KBM-7 (cell line): ENCODE results near the gene PPM1D.
"Not testable (repeated sequence)": the region's sequence is repeated elsewhere in the genome, so short reads cannot be mapped to it uniquely, and the experiment has no call there.

Source experiments
- DNase-seq: peaks from one replicate; pipeline ENCODE4 v3.0.0-alpha.2; 2015
- in situ Hi-C: fragments of 300-500 bp; cut with MboI; formaldehyde crosslinking; loops from 2 replicates; pipeline ENCODE4 v1.14.3; 2020; ENCODE audit warnings: low sequenced_read_pairs, low pct_unique_long_range_greater_than_20kb, mixed read lengths

The PPM1D gene

GRCh38 chr17:60613796-60614195, 13.8 kb downstream of the PPM1D start:
- in situ Hi-C loops, DNase-seq: not testable (repeated sequence)

DNA sequence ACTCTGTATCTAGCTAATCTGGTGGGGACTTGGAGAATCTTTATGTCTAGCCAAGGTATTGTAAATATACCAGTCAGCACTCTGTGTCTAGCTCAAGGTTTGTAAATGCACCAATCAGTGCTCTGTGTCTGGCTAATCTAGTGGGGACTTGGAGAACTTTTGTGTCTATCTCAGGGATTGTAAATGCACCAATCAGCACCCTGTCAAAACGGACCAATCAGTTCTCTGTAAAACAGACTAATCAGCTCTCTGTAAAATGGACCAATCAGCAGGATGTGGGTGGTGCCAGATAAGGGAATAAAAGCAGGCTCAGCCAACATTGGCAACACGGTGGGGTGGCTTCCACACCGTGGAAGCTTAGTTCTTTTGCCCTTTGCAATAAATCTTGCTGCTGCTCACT, 14.3 kb downstream of the PPM1D start:
- DNase-seq, result not testable (repeated sequence)

DNA sequence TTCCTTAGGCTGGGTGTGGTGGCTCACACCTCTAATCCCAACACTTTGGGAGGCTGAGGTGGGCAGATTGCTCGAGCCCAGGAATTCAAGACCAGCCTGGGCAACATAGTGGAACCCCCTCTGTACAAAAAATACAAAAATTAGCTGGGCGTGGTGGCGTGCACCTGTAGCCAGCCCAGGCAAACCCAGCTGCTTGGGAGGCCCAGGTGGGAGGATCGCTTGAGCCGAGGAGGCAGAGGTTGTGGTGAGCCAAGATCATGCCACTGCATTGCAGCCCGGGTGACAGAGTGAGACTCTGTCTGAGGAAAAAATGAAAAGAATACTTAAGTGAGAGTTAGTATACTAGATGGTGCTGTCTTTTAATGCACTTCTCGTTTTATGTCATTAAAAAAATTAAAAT, 15.1 kb downstream of the PPM1D start:
- no peak for DNase-seq
- in situ Hi-C loops, result no loop called here

More for the DNA sequence above, 14.3 kb downstream of the PPM1D start:
- in situ Hi-C loops, result not testable (repeated sequence)

DNA sequence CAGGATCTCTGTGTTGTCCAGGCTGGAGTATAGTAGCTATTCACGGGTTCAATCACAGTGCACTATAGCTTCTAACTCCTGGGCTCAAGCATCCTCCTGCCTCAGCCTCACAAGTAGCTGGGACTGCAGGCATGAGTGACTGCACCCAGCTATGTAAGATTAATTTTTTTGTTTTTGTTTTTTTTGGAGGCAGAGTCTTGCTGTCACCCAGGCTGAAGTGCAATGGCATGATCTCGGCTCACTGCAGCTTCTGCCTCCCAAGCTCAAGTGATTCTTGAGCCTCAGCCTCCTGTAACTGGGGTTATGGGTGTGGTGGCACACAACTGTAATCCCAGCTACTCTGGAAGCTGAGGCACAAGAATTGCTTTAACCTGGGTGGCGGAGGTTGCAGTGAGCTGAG, 15.8 kb downstream of the PPM1D start:
- in situ Hi-C loops, result no loop called here
- DNase-seq, result no peak

DNA sequence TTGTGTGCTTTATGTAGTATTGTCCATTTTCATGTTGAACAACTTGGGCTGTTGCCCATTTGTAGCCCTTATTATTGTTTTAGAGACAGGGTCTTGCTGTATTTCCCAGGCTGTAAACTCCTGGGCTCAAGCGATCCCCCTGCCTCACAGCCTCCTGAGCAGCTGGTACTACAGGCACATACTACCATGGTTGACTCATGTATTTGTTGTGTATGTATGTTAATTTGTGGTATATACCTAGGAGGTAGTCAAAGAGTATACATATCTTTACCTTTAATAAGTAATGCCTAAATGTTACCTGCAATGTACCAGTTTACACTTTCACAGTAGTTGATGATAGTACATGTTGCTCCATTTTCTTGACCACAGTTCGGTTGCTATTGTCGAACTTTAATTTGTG, 18.1 kb downstream of the PPM1D start:
- DNase-seq, result no peak
- in situ Hi-C loops, result no loop called here

- no peak for DNase-seq
- in situ Hi-C loops, result no loop called here
Observed at GRCh38 chr17:60618854-60619526, 19.0 kb downstream of the PPM1D start.

- DNase-seq, result no peak
- in situ Hi-C loops, result no loop called here
Observed at GRCh38 chr17:60622961-60623360, 23.0 kb downstream of the PPM1D start.

DNA sequence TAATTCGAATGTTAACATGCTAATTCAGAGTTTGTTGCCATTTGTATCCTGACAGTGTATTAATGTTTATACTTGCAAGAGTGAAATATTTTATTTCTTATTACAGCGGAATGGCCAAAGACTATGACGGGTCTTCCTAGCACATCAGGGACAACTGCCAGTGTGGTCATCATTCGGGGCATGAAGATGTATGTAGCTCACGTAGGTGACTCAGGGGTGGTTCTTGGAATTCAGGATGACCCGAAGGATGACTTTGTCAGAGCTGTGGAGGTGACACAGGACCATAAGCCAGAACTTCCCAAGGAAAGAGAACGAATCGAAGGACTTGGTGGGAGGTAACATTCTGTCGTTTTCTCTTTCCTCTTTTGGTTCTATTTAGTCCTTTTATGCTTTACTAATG, 23.4 kb downstream of the PPM1D start:
- no peak for DNase-seq
- in situ Hi-C loops, result no loop called here

DNA sequence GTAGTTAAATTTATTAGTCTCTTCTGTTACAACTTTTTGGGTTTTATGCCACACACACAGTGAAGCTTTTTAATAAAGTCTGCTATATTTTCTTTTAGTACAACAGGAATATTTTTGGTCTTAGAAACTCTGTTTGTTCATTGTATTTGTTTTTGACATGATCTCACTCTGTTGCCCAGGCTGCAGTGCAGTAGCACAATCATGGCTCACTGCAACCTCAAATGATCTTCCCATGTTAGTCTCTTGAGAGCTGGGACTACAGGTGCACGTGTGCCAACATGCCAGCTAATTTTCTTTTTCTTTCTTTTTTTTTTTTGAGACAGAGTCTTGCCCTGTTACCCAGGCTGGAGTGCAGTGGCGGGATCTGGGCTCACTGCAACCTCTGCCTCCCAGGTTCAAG, 27.1 kb downstream of the PPM1D start:
- in situ Hi-C loops, result no loop called here
- no peak for DNase-seq

GRCh38 chr17:60628252-60628889, 28.4 kb downstream of the PPM1D start:
- in situ Hi-C loops, result no loop called here
- no peak for DNase-seq

DNA sequence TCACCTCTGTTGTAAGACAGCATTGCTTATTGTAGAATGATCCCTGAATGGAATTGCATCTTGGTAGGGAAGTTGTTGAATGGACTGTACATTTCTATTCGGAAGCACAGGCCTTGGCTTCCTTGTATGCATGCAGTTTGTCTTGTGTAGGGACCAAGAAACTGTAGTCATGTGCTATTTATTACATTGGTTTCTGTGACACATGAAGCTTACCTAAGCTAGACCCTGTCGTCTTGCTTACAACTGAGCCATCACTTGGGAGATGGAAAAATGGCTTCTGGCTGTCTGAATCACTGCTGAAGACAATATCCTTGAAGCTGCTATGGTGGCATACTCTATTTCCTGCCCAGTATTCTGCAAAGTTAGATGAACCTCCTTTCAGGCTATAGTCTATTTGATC, 29.1 kb downstream of the PPM1D start:
- no peak for DNase-seq
- in situ Hi-C loops, result no loop called here

- DNase-seq, result no peak
- in situ Hi-C loops, result no loop called here
Observed at GRCh38 chr17:60630352-60630751, 30.4 kb downstream of the PPM1D start.

DNA sequence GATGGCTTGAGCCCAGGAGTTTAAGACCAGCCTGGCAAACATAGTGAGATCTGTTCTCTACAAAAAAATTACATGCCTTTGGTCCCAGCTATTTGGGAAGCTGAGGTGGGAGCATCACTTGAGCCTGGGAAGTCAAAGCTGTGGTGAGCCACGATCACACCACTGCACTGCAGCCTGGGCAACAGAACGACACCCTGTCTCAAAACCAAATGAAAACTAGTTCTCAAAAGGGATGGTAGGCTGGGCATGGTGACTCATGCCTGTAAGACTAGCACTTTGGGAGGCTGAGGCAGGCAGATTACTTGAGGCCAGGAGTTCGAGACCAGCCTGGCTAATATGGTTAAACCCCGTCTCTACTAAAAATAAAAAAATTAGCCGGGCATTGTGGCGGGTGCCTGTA, 31.1 kb downstream of the PPM1D start:
- peak; percentile 26 for DNase-seq
- in situ Hi-C loops, result no loop called here

DNA sequence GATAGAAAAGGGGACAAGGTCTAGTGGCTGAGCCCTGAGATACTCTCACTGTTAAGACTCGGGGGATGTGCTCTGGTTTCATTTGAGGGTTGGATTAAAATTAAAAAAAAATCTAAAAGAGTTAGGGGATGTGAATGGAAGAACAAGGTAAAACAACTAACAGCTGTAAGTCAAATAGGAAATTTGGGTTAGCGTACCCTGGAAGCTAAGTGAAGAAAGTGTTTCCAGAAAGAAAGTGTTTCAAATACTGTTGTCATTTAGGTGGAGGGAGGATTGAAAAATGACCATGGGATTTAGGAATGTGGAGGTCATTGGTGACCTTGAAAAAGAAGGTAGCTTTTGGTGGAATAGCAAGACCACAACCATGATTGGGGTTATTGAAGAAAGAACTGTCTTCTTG, 37.7 kb downstream of the PPM1D start:
- in situ Hi-C loops, result no loop called here
- DNase-seq, result no peak

GRCh38 chr17:60639019-60639330, 39.0 kb downstream of the PPM1D start:
- in situ Hi-C loops, result no loop called here
- DNase-seq, result no peak

DNA sequence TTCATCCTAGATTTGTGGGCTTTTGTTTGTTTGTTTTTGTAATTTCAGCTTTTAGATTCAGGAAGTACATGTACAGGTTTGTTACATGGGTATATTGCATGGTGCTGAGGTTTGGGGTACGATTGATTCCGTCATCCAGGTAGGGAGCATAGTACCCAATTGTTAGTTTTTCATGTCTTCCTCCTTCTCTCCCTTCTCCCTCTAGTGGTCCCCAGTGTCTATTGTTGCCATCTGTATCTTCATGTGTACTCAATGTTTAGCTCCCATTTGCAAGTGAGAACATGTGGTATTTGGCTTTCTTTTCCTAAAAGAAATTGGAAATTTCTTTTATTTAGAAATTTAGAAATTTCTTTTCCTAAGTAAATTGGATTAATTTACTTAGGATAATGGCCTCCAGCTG, 40.5 kb downstream of the PPM1D start:
- peak; percentile 29 for DNase-seq
- in situ Hi-C loops, result no loop called here

- DNase-seq, result no peak
- in situ Hi-C loops, result no loop called here
Observed at GRCh38 chr17:60641126-60641525, 41.1 kb downstream of the PPM1D start.

GRCh38 chr17:60641810-60642220, 41.8 kb downstream of the PPM1D start:
- in situ Hi-C loops, result no loop called here
- DNase-seq, result peak; percentile 75

DNA sequence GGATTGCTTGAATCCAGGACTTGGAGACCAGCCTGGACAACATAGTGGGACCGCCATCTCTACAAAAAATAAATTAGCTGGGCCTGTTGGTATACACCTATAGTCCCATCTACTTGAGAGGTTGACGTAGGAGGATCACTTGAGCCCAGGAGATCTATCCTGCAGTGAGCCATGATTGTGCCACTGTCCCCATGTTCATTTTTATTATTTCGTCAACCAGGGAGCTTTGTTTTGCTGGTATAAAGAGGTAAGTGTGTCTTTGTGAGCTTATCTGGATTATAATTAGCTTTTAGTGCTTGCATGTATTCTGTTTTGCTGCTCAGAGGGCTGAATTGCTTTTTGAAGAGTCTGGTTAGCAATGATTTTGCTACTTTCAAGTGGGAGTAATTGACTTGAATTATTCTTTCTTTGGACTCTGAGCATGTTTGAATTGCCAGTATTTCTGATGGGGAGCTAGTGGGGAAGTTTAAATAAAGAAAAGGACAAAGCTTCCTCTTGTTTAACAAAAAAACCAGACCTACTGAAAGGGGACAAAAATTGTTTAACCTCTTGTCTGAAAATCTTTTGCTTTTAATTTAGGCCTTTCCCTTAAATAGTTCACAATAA, 46.0 kb downstream of the PPM1D start:
- DNase-seq, result no peak
- in situ Hi-C loops, result no loop called here

GRCh38 chr17:60646701-60647100, 46.7 kb downstream of the PPM1D start:
- in situ Hi-C loops, result no loop called here

DNA sequence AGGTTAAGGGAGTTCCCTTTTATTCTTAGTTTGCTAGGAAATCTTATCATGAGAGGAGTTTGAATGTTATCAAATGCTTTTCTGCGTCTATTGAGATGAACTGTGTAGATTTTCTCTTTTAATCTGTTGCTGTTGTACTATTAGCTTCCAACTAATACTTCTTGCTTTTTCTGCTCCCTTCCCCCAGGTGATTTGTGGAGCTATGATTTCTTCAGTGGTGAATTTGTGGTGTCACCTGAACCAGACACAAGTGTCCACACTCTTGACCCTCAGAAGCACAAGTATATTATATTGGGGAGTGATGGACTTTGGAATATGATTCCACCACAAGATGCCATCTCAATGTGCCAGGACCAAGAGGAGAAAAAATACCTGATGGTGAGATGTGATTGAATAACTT, 47.7 kb downstream of the PPM1D start:
- in situ Hi-C loops, result no loop called here
- DNase-seq, result no peak

More at GRCh38 chr17:60646701-60647100, 46.7 kb downstream of the PPM1D start:
- no peak for DNase-seq
